GM12878 (cell line): ENCODE results near the gene MYL6B. TPM values are rescaled to one million over a fixed set of nuclear protein-coding genes. Genes with fewer than 3 reads are reported as not detected.

Experiments used
- ATAC-seq: fragments of 200-7000 bp; cut with Tn5 transposase; 3 replicates; pipeline ENCODE4 v1.9.1; 2020; ENCODE audit warnings: mild to moderate bottlenecking, moderate library complexity
- BruUV-seq: library from RNA; stranded (reverse); fragments of 400-500 nt; replicated peaks from 2 replicates; lab custom pipeline; 2021; lab: Mats Ljungman, UMichigan
- CTCF ChIA-PET: fragments of 300-600 bp; sonication (Branson Sonifier 250); formaldehyde crosslinking; extraction: SDS; loops from one replicate; lab custom pipeline; 2021; ENCODE audit warnings: inconsistent platforms; lab: Yijun Ruan, JAX
- POLR2A ChIA-PET: fragments of 350-600 bp; formaldehyde crosslinking; extraction: SDS; loops from one replicate; lab custom pipeline; 2021; ENCODE audit warnings: inconsistent platforms; lab: Charles Lee
- RAD21 ChIA-PET: fragments of 300-600 bp; sonication (Branson Sonifier 250); formaldehyde crosslinking; loops from one replicate; lab custom pipeline; 2023; ENCODE audit warnings: antibody characterized with exemption; ENCODE audit not compliant: unreplicated experiment; lab: Charles Lee
- SMC1A ChIA-PET: fragments of 300-600 bp; sonication (Branson Sonifier 250); formaldehyde crosslinking; loops from one replicate; lab custom pipeline; 2023; ENCODE audit not compliant: unreplicated experiment, uncharacterized antibody; lab: Charles Lee
- DNase-seq: peaks from one replicate; pipeline ENCODE4 v3.0.0-alpha.2; 2011; ENCODE audit warnings: low read depth, low spot score
- FAIRE-seq: peaks from 3 replicates; lab custom pipeline; 2011; peaks lifted over from hg19 to GRCh38; lab: Jason Lieb, UNC
- H2AFZ ChIP-seq: 2 replicates; pipeline ENCODE4 v1.6.0; 2011; ENCODE audit warnings: low read depth, low read length, control low read depth; ENCODE audit not compliant: control insufficient read depth
- H3K27ac ChIP-seq: 2 replicates; pipeline ENCODE4 v1.5.1; 2011; ENCODE audit warnings: control low read depth; ENCODE audit not compliant: control insufficient read depth, insufficient read depth
- H3K27me3 ChIP-seq, 2 experiments: replicated peaks in 1 of 2; 2 replicates each; pipeline versions ENCODE4 v1.6.0 to v1.6.1; 2011; ENCODE audit warnings: low read length in 1 of 2; ENCODE audit not compliant: control insufficient read depth in 2 of 2, insufficient read depth in 2 of 2
- H3K36me3 ChIP-seq, 2 experiments: 2 replicates each; pipeline ENCODE4 v1.5.1; 2011; ENCODE audit warnings: low read length in 1 of 2; ENCODE audit not compliant: control insufficient read depth in 2 of 2, insufficient read depth in 2 of 2
- H3K4me1 ChIP-seq: 2 replicates; pipeline ENCODE4 v1.6.1; 2011; ENCODE audit warnings: mild to moderate bottlenecking, low read length, moderate library complexity, mixed read lengths; ENCODE audit not compliant: control insufficient read depth, insufficient read depth
- H3K4me2 ChIP-seq: 2 replicates; pipeline ENCODE4 v1.6.0; 2011; ENCODE audit warnings: control low read depth; ENCODE audit not compliant: control insufficient read depth, insufficient read depth
- H3K4me3 ChIP-seq: fragments of 200-600 bp; sonication (generic); 2 replicates; pipeline ENCODE4 v1.5.1; 2016
- H3K79me2 ChIP-seq: 2 replicates; pipeline ENCODE4 v1.6.0; 2011; ENCODE audit warnings: low read length; ENCODE audit not compliant: control insufficient read depth, insufficient read depth
- H3K9ac ChIP-seq: 2 replicates; pipeline ENCODE4 v1.8.0; 2011; ENCODE audit warnings: low read length, control low read depth, mixed read lengths; ENCODE audit not compliant: control insufficient read depth, insufficient read depth
- H3K9me3 ChIP-seq: replicated peaks from 3 replicates; pipeline ENCODE4 v1.5.1; 2011; ENCODE audit warnings: mild to moderate bottlenecking, low read length; ENCODE audit not compliant: control insufficient read depth, insufficient read depth
- H4K20me1 ChIP-seq: 2 replicates; pipeline ENCODE4 v1.6.0; 2011; ENCODE audit not compliant: control insufficient read depth, insufficient read depth
- HDGF ChIP-seq: fragments of 450-650 bp; IDR thresholded peaks from 2 replicates; pipeline ENCODE4 v1.6.1; 2016; ENCODE audit warnings: antibody characterized with exemption
- IKZF1 ChIP-seq: fragments of 450-650 bp; conservative IDR thresholded peaks from 2 replicates; pipeline ENCODE4 v1.6.1; 2017; ENCODE audit warnings: antibody characterized with exemption, mild to moderate bottlenecking
- MTA3 ChIP-seq: IDR thresholded peaks from 2 replicates; pipeline ENCODE4 v1.6.1; 2012; ENCODE audit warnings: low read length, inconsistent platforms, borderline replicate concordance
- POLR2AphosphoS5 ChIP-seq: IDR thresholded peaks from 2 replicates; pipeline ENCODE4 v1.6.1; 2011; ENCODE audit warnings: mild to moderate bottlenecking, low read length, inconsistent platforms
- SUPT20H ChIP-seq: IDR thresholded peaks from 2 replicates; pipeline ENCODE4 v1.6.1; 2011; ENCODE audit warnings: low read depth, mild to moderate bottlenecking, low read length, moderate library complexity, borderline replicate concordance; ENCODE audit not compliant: control insufficient read depth
- TCF3 ChIP-seq: IDR thresholded peaks from 2 replicates; pipeline ENCODE4 v1.6.1; 2012; ENCODE audit warnings: low read depth, mild to moderate bottlenecking, low read length, borderline replicate concordance; ENCODE audit not compliant: insufficient read depth
- ZNF217 ChIP-seq: fragments of 450-650 bp; IDR thresholded peaks from 2 replicates; pipeline ENCODE4 v1.6.1; 2017; ENCODE audit warnings: antibody characterized with exemption, mild to moderate bottlenecking
- WGBS: methylation state at CpG from one replicate; pipeline ENCODE4 v1.1.6; 2016; ENCODE audit warnings: low lambda C conversion rate; ENCODE audit not compliant: insufficient replicate concordance, insufficient coverage; ENCODE audit errors: missing lambda C conversion rate; 5-methylcytosine and 5-hydroxymethylcytosine counted together
- in situ Hi-C: fragments of 300-500 bp; cut with MboI; formaldehyde crosslinking; loops from 9 replicates; pipeline ENCODE4 v1.14.3; 2018; ENCODE audit warnings: mixed read lengths
- intact Hi-C: fragments of 100-400 bp; cut with micrococcal nuclease; formaldehyde crosslinking; loops from one replicate; pipeline ENCODE4 v1.14.2; 2022; ENCODE audit not compliant: unreplicated experiment
- polyA plus RNA-seq, 11 experiments: library from polyadenylated mRNA; depleted of rRNA in 4 of 11; unstranded in 6 of 11; stranded (reverse) in 5 of 11; fragments of >200 nt; fragmentation: Nextera tagmentation in 4 of 11; fragmentation: Illumina TruSeq in 1 of 11; extraction: Ambion mirVana in 4 of 11; extraction: Trizol in 1 of 11; gene quantifications; 1 replicate in 1 of 11; 2 replicates in 10 of 11; pipeline versions ENCODE4 v1.2.1 to v1.2.3, GENCODE V29; 2011 to 2016; ENCODE audit warnings: inconsistent platforms in 2 of 11, missing spikeins in 2 of 11, low read depth in 1 of 11
- total RNA-seq, 4 experiments: library from RNA; depleted of rRNA in 3 of 4; stranded (reverse); fragments of >200 nt in 3 of 4; fragmentation: Illumina TruSeq in 1 of 4; extraction: Trizol in 1 of 4; gene quantifications; 2 replicates each; pipeline versions ENCODE4 v1.2.1 to v1.2.3, GENCODE V29; 2013 to 2021
- TF ChIP-seq, protein P1 (sequence below): fragments of 150-350 bp; IDR thresholded peaks from 2 replicates; pipeline ENCODE4 v1.6.1; 2014; ENCODE audit warnings: mild to moderate bottlenecking, low read depth, low read length
- TF ChIP-seq, protein P2 (sequence below): fragments of 450-650 bp; IDR thresholded peaks from 2 replicates; pipeline ENCODE4 v1.6.1; 2017; ENCODE audit warnings: mild to moderate bottlenecking, moderate library complexity

Gene MYL6B
- total and polyA plus RNA-seq, 10 of the 15 experiments (the other 5 are each of a cell fraction or from before 2014, with no cell fraction given), result 75.5 to 153 (median 114) TPM

DNA sequence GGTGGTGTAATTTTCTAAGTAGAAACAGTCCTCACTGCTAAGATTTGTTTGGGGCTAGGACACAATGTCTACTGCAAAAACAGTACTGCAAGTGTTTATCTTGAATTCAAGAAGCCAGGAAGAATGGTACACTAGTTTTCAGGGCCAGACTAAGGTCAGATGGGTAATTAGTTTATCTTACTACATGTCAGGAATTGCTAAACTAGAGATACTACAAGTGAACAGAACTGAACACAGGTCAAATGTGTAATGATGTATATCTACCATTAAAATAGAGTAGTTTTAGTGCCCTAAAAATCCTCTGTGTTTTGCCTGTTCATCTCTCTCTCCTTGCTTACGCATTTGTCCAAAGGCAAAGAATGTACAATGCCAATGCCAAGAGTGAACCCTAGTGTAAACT is 38.3 kb upstream of the MYL6B start:
- intact Hi-C loops, result no loop called here
- H4K20me1 ChIP-seq, result no peaks in the 10 kb centered on the region
- WGBS, result 100% methylated on average over 1 of the region's 1 CpG
- DNase-seq (no peak), FAIRE-seq (no peak), ATAC-seq (no peak)
- H3K9me3 ChIP-seq, result no peaks in the 10 kb centered on the region
- H3K27me3 ChIP-seq, result no peaks in the 10 kb centered on the region
- BruUV-seq, result no TSS peak
- in situ Hi-C loops, result no loop called here
- H3K4me2 ChIP-seq, result no peak overlapping the region
- H2AFZ ChIP-seq, result no peak overlapping the region
- no peak overlapping the region for H3K27ac ChIP-seq
- RAD21 ChIA-PET, result no interaction called here
- TF ChIP-seq POLR2AphosphoS5, result 0 out of 2 replicates have a peak, but pooled peaks have one; percentile 14
- TF ChIP-seq IKZF1, result no peak
- TF ChIP-seq SUPT20H, result no peak
- no peak for TF ChIP-seq TCF3
- no peak for TF ChIP-seq MTA3
- TF ChIP-seq ZNF217, result no peak
- H3K36me3 ChIP-seq, result peaks cover 14 to 21% of the 10 kb centered on the region in 2 experiments
- peaks cover 22% of the 10 kb centered on the region for H3K79me2 ChIP-seq
- SMC1A ChIA-PET, result interaction anchor here (0.7 kb wide), 1 partner anchor 375 kb away, joined by 3 read pairs; no protein-coding TSS in a partner anchor
- CTCF ChIA-PET, result no interaction called here
- POLR2A ChIA-PET, result interaction anchor here (0.6 kb wide), 1 partner anchor 556 kb away, joined by 3 read pairs; no protein-coding TSS in a partner anchor
- no peak overlapping the region for H3K4me3 ChIP-seq
- H3K4me1 ChIP-seq, result peaks cover 6% of the 10 kb centered on the region
- H3K9ac ChIP-seq, result no peak overlapping the region

DNA sequence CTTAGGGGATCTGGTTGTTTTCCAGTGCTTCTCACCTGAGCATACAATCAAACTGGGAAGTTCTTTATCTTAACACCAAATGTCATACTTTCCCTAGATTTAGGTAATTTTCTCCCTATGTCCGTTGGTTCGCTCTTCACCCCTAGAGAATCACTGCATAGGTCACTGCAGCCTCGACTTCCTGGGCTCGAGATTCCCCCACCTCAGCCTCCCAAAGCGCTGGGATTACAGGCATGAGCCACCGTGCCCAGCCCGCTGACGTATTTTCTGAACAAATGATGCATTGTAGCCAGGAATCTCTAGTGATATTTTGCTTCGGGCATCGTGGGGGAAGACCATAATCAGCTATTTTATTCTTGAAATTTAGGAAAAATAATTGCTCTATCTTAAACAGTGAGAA is 37.1 kb upstream of the MYL6B start:
- SMC1A ChIA-PET, result interaction anchor here (0.7 to 1.2 kb wide), 5 partner anchors 8 to 233 kb away, joined by 3 to 7 read pairs (median 3); partner anchors contain the start of gene PA2G4
- TF ChIP-seq, protein P1, sequence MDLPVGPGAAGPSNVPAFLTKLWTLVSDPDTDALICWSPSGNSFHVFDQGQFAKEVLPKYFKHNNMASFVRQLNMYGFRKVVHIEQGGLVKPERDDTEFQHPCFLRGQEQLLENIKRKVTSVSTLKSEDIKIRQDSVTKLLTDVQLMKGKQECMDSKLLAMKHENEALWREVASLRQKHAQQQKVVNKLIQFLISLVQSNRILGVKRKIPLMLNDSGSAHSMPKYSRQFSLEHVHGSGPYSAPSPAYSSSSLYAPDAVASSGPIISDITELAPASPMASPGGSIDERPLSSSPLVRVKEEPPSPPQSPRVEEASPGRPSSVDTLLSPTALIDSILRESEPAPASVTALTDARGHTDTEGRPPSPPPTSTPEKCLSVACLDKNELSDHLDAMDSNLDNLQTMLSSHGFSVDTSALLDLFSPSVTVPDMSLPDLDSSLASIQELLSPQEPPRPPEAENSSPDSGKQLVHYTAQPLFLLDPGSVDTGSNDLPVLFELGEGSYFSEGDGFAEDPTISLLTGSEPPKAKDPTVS, result no peak
- TF ChIP-seq, protein P2, sequence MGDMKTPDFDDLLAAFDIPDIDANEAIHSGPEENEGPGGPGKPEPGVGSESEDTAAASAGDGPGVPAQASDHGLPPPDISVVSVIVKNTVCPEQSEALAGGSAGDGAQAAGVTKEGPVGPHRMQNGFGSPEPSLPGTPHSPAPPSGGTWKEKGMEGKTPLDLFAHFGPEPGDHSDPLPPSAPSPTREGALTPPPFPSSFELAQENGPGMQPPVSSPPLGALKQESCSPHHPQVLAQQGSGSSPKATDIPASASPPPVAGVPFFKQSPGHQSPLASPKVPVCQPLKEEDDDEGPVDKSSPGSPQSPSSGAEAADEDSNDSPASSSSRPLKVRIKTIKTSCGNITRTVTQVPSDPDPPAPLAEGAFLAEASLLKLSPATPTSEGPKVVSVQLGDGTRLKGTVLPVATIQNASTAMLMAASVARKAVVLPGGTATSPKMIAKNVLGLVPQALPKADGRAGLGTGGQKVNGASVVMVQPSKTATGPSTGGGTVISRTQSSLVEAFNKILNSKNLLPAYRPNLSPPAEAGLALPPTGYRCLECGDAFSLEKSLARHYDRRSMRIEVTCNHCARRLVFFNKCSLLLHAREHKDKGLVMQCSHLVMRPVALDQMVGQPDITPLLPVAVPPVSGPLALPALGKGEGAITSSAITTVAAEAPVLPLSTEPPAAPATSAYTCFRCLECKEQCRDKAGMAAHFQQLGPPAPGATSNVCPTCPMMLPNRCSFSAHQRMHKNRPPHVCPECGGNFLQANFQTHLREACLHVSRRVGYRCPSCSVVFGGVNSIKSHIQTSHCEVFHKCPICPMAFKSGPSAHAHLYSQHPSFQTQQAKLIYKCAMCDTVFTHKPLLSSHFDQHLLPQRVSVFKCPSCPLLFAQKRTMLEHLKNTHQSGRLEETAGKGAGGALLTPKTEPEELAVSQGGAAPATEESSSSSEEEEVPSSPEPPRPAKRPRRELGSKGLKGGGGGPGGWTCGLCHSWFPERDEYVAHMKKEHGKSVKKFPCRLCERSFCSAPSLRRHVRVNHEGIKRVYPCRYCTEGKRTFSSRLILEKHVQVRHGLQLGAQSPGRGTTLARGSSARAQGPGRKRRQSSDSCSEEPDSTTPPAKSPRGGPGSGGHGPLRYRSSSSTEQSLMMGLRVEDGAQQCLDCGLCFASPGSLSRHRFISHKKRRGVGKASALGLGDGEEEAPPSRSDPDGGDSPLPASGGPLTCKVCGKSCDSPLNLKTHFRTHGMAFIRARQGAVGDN, result no peak
- TF ChIP-seq HDGF (no peak), IKZF1 (no peak)

More for the DNA sequence above, 37.1 kb upstream of the MYL6B start:
- DNase-seq (no peak), ATAC-seq (no peak), FAIRE-seq (no peak)
- Histone ChIP-seq H3K4me3 (peak overlapping the region; percentile 90; the same call in 1 of the 2 replicates), H3K79me2 (peaks cover 28% of the 10 kb centered on the region), H3K4me1 (peaks cover 15% of the 10 kb centered on the region), H3K27me3 (no peaks in the 10 kb centered on the region), H3K9ac (peak overlapping the region; percentile 75), H3K4me2 (peak overlapping the region; percentile 36), H3K27ac (peak overlapping the region; percentile 79), H2AFZ (peak overlapping the region; percentile 99), H3K9me3 (no peaks in the 10 kb centered on the region), H3K36me3 (peaks cover 10 to 12% of the 10 kb centered on the region in 2 experiments), H4K20me1 (no peaks in the 10 kb centered on the region)
- ChIA-PET CTCF (interaction anchor here (0.7 to 2.9 kb wide), 2 partner anchors 11 to 338 kb away, joined by 3 to 25 read pairs; partner anchors contain the start of gene PA2G4), POLR2A (interaction anchor here (0.5 to 5.5 kb wide), 5 partner anchors 9 to 323 kb away, joined by 3 to 95 read pairs (median 4); partner anchors contain the start of genes PA2G4, RAB5B and RNF41), RAD21 (interaction anchor here (1.0 to 1.5 kb wide), 3 partner anchors 10 to 118 kb away, joined by 3 to 4 read pairs (median 4); partner anchors contain the start of genes SMARCC2 and SUOX)
- no TSS peak for BruUV-seq
- WGBS, result 38% methylated on average over 10 of the region's 10 CpGs
- intact Hi-C loops (loop anchor here (5.0 kb wide), 7 partner anchors 37 to 572 kb away; partner anchors contain the start of genes CNPY2, DNAJC14, MYL6B and PTGES3), in situ Hi-C loops (no loop called here)
